Fibroblast of skin of back (primary cell): Measurements from ENCODE around the gene SSBP4. TPM values are rescaled to one million over a fixed set of nuclear protein-coding genes. Genes with fewer than 3 reads are reported as not detected.
"Not testable (repeated sequence)": the region's sequence is repeated elsewhere in the genome, so short reads cannot be mapped to it uniquely, and the experiment has no call there.

ENCODE experiments used
- DNase-seq: peaks from one replicate; pipeline ENCODE4 v3.0.0-alpha.2; 2013
- polyA plus RNA-seq, 2 experiments: library from polyadenylated mRNA; unstranded; fragments of 120-200 nt; gene quantifications; one replicate each; pipeline ENCODE4 v1.2.1, GENCODE V29; 2013; ENCODE audit not compliant: insufficient read length in 2 of 2

The SSBP4 gene
- 110 TPM for polyA plus RNA-seq (2013, experiment 1 of 2; ENCODE audit: insufficient read length)
- polyA plus RNA-seq (2013, experiment 2 of 2; ENCODE audit: insufficient read length): 80.9 TPM

DNA sequence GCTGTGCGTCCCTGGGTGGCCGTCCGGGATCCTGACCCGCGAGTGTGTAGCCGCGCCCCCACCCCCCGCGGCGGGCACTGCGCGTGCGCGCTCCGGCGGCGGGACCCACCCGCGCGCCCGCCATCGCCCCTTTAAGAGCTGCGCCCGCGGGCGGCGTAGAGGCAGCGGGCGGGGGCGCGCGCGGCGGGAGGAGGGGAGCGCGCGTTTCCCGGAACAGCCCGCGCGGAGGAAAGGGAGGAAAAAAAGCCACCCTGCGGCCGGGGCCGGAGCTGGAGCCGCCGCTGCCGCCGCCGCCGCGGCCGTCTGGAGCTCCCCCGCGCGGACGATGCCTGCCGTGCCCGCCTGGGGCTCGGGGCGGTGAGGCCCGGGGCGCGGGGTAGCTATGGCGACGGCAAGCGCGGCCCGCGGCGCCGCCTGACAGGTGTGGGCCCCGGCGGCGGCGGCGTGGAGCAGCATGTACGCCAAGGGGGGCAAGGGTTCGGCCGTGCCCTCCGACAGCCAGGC is at the start of gene SSBP4:
SSBP4 (plus strand) TSS at position 204 of the 504 bp plus-strand sequence; CDS start at position 455, 251 bp downstream.
- DNase-seq: peak; percentile 82

DNA sequence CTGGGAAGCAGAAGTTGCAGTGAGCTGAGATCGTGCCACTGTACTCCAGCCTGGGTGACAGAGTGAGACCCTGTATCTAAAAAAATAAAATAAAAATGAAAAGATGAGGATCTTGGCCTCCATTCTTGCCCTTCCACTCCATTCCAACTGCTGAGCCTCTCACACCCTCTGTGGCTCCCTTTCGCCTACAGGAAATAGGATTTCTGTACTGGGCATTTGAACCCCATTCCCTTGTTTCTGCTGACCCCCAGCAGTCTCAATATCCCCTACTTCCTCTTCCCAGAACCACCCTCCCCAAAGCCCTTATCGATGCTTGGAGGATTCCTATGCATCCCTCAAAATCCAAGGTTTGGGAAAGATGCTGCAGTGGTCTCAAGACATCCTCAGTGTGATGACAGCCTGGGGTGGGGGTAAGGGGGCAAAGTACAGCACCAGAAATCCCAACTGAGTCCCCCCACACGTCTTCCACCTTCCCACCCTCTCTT is 45.7 kb upstream of the SSBP4 start:
- no peak for DNase-seq

DNA sequence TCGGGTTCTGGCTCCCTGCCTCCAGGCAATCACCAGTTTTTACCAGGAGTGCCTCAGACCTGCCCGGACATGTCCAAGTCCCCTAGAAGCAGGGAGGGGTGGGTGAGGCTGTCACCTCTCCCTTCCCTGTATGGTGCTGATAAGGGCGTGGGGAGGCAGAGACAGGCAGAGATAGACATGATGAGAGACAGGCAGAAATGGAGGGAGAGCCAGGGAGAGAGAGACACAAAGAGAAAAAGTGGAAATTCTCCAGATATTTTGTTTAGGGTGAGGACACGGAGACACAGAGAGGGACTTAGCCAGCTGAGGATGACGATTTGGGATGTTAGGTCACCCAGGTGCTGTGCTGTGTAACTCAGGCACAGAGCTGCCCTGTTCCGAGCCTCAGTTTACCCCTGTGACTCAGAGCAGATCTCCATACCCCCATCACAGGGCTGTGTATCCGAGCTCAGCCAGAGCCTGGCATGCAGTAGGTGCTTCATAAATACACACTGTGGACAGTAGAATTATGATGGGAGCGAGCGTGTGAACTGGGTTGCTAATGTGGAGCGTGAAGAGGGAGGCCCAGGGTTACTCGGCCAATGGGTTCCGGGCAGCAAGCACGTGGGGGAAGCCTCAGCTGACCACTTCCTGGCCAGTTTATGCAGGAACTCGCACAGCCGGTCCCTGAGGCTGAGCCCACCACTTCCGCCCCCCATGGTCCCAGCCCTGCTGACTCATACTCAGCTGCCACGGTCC is 45.1 kb upstream of the SSBP4 start:
- peak; percentile 96 for DNase-seq

DNA sequence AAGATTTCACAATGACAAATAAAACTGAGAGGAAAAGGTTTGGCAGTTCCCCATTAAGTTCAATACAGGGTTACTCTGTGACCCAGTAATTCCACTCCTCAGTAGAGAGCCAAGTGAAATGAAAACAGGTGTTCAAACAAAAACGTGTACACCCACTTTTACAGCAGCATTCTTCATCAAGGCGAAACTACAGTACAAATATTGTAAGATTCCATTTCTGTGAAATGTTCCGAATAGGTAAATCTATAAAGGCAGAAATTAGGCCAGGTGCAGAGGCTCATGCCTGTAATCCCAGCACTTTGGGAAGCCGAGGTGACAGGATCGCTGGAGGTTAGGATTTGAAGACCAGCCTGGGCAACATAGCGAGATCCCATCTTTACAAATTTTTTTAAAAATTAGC is 42.2 kb upstream of the SSBP4 start:
- DNase-seq: no peak

DNA sequence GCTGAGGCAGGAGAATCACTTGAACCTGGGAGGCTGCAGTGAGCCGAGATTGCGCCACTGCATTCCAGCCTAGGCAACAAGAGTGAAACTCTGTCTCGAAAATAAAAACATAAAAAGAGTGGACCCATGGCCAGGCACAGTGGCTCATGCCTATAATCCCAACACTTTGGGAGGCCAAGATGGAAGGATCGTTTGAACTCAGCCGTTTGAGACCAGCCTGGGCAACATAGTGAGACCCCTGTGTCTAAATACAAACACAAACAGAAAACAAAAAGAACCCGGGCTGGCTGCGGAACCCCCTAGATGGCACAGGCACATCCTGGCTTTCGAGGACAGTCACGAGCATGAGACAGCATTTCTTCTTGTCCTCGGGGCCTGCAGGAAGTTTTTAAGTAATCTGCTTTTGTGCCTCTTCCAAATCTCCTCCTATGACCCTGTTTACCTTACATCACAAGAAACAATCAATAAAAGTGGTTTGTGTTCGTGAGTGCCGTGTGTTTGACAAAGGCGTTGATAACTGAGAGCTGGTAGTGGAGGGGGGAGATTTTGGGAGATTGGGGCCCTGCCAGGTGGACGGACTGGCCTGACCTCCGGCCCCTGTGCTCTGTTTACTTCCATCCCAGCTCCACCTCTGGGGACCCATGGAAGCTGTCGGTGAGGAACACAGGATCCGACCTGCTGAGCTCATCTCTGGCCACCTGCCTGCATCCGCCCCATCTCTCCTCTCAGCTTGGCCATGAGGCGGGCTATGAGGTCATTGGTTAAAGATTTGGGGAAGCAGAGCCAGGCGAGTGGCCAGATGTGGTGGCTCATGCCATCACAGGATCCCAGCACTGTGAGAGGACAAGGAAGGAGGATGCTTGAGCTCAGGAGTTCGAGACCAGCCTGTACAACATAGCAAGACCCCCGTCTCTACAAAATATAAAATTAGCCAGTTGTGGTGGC is 39.1 kb upstream of the SSBP4 start:
- peak; percentile 59 for DNase-seq

DNA sequence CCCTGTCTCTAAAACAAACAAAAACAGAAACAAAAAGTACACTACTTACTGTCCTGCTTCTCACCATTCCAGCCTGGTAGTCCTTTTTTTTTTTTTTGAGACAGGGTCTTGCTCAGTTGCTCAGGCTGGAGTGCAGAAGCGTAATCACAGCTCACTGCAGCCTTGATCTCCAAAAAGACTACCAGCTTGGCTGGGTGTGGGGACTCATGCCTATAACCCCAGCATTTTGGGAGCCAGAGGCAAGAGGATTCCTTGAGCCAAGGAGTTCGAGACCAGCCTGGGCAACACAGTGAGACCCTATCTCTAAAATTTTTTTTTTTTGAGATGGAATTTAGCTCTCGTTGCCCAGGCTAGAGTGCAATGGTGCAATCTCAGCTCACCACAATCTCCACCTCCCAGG is 38.4 kb upstream of the SSBP4 start:
- DNase-seq: no peak

DNA sequence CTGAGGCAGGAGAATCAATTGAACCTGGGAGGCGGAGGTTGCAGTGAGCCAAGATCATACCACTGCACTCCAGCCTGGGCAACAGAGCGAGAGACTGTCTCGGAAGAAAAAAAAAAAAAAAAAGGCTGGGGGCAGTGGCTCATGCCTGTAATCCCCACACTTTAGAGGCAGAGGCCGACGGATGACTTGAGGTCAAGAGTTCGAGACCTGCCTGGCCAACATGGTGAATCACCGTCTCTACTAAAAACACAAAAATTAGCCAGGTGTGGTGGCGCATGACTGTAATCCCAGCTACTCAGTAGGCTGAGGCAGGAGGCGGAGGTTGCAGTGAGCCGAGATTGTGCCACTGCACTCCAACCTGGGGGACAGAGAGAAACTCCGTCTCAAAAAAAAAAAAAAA is 35.6 kb upstream of the SSBP4 start:
- DNase-seq: not testable (repeated sequence)

DNA sequence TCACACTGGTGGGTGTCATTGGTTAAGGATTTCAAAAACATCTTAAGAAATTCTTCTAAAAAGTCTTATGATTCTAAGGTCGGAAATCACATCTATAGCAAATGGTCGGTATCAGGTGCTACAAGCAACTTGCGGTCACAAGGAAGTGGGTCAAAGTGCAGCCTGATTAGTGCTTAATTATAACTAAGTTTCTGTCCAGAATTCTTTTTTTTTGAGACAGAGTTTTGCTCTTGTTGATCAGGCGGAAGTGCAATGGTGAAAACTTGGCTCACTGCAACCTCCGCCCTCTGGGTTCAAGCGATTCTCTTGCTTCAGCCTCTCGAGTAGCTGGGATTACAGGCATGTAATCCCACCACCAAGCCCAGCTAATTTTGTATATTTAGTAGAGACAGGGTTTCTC is 34.4 kb upstream of the SSBP4 start:
- DNase-seq: no peak

DNA sequence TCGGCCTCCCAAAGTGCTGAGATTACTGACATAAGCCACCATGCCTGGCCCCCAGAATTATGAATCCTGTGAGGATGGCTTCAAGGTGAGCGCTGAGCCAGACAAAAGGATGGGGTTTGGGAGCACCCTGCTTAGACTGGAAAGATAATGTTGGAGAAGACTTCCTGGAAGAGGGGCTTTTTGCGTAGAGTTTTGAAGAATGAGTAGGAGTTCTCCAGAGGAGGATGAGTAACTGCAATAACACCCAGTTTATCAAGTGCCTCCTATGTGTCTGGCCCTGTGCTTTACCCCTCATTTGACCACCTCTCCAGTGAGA is 33.9 kb upstream of the SSBP4 start:
- no peak for DNase-seq

DNA sequence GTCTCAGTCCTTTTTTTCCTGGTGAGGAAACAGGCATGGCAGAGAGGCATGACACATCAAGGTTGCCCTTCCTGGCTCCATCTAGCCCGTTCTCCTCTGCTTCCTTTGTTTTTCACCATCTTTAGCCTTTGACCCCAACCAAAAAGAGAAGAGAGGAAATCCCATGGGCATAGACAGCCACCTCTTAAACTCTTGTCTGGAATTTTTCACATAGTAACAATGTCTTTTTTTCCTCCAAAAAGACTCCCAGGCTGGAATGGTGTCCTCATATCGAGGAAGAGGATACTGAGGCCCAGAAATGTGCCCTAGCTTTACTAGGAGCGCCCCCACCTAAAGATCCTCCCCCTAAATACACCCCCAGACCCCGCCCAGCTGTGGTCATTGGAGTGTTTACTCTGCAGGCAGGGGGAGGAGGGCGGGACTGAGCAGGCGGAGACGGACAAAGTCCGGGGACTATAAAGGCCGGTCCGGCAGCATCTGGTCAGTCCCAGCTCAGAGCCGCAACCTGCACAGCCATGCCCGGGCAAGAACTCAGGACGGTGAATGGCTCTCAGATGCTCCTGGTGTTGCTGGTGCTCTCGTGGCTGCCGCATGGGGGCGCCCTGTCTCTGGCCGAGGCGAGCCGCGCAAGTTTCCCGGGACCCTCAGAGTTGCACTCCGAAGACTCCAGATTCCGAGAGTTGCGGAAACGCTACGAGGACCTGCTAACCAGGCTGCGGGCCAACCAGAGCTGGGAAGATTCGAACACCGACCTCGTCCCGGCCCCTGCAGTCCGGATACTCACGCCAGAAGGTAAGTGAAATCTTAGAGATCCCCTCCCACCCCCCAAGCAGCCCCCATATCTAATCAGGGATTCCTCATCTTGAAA is 33.3 kb upstream of the SSBP4 start, which contains the start of gene GDF15:
GDF15 (plus strand) TSS at position 484 of the 868 bp plus-strand sequence; CDS start at position 516, 32 bp downstream.
- peak; percentile 43 for DNase-seq

DNA sequence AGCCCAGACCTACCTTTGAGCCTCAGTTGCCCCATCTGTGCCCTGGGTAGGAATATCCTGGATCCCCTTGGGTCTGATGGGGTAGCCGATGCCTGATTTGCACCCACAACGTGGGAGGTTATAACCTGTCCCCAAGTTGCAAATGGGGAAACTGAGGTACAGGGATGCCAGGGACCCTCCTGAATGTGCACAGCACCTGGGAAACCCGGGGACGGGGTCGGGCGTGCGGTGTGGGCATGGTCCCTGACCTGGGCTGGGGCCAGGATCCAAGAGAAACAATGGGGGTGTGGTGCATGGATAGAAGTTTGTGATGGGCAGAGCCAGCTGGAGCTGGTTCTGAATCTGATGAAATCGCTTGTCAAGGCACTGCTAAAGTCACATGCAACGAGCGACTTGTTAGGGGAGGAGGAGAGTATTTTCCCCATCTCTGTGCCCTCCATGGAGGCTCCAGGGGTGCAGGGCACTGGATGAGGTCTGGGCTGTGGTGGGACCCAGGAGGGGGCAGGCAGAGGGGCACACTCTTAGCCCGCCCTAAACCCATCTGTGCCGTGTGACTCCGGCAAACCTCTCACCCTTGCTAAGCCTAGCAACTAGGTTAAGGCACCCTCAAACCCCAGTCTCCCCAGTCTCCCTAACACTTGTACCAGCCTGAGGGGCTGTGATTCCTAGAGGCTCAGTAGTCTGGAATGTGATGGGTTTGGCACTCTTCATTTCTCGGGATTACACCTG is 32.5 kb upstream of the SSBP4 start:
- peak; percentile 56 for DNase-seq

DNA sequence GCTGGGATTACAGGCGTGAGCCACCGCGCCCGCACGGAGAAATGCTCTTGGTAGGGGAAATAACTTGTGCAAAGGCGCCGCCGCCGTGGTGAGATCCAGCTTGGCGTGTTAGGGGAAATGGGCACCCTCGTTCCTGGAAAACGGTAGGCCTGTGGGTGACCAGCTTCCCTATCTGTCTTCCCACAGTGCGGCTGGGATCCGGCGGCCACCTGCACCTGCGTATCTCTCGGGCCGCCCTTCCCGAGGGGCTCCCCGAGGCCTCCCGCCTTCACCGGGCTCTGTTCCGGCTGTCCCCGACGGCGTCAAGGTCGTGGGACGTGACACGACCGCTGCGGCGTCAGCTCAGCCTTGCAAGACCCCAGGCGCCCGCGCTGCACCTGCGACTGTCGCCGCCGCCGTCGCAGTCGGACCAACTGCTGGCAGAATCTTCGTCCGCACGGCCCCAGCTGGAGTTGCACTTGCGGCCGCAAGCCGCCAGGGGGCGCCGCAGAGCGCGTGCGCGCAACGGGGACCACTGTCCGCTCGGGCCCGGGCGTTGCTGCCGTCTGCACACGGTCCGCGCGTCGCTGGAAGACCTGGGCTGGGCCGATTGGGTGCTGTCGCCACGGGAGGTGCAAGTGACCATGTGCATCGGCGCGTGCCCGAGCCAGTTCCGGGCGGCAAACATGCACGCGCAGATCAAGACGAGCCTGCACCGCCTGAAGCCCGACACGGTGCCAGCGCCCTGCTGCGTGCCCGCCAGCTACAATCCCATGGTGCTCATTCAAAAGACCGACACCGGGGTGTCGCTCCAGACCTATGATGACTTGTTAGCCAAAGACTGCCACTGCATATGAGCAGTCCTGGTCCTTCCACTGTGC is 30.9 kb upstream of the SSBP4 start:
- peak; percentile 66 for DNase-seq

DNA sequence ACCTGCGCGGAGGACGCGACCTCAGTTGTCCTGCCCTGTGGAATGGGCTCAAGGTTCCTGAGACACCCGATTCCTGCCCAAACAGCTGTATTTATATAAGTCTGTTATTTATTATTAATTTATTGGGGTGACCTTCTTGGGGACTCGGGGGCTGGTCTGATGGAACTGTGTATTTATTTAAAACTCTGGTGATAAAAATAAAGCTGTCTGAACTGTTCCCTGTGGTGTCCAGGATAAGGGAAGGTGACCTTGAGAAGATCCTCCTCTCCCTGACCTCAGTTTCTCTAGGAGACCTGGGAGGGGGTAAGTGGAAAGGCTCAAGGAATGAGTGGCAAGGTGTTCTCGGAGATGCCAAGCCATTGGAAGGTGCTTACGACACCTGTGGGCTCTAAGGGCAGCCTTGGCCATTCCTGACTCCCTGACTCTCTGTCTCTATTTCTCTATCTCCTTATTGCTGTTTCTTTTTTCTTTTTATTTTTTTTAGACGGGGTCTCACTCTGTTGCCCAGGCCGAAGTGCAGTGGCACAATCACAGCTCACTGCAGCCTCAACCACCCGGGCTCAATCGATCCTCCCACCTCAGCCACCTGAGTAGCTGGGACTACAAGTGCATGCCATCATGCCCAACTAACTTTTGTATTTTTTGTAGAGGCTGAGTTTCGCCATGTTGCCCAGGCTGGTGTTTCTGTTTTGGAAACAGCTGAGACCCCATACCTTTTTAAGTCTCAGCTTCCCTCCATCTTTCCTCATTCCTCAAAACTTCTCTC is 30.1 kb upstream of the SSBP4 start:
- DNase-seq: no peak

DNA sequence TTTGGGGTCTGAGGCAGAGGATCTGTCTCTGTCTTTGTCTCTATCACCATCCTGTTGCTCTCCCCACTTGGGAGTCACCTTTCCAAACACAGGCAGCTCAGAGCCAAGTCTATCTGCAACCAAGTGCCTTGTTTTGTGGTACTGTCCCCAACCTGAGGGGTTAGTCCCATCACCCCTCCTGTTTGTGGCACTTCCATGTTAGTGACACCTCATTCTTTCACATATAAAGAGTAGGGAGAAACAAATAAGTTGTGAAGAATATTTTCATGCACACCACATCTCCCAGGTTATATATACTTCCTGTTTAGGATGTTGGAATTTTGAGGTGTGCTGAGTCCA is 29.5 kb upstream of the SSBP4 start:
- no peak for DNase-seq

DNA sequence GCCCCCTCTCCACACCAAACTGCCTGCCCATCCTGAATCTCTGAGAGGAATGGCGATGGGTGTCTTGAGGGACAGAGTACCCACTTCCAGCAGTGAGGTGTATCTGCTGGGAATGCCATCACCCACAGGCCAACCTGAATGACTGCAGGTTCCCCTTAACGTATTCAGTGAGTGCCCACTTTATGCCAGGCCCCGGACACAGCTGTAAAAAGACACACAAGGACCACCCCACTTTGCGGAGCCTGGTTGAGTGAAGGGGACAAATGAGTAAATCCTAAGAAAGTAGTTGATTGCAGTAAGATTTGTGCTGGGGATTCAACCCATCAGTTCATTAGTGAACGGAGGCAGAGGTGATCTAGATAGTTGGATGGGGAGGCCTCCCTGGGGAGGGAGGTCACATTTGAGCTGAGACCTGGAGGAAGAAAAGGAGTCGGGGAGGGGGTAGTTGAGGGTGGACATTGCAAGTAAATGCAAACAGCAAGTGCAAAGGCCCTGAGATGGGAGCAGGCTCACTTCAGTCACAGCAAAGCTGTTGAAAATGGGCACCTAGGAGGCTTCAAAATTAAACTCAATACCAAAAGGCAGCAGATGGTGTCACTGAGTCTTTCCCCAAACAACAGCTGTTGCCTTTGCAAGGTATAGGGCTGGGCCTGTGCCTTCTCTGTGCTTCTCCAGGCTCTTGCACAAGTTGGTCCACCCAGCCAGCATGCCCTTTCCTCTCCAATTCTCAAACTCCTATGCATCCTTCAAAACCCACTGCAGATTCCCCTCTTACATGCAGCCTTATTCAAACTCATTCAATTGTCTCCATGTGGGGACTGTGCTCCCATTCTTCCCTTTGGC is 28.9 kb upstream of the SSBP4 start:
- no peak for DNase-seq

DNA sequence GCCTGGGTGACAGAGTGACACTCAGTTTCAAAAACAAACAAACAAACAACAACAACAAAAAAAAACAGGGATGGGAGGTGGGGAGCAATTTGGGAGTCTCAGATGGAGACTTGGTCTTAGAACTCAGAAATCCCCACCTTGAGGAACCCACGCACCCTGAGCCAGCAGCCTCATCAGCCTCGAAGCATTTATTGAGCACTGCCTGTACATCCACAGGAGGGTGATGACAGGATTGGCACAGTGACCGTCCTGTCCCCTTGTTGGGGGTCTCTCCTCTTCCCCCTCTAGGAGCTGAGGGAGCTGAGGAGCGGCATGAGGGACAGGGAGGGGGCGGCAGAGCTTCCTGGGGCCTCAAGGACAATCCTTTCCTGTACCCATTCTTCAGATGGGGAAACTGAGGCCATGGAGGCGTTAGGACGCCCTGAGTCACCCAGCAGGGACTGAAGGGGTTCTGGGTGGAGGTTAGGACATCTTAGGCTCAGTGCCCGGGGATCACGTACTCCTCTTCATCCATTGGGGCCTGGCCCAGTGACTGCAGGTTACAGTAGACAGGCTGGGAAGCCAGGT is 27.6 kb upstream of the SSBP4 start:
- no peak for DNase-seq

DNA sequence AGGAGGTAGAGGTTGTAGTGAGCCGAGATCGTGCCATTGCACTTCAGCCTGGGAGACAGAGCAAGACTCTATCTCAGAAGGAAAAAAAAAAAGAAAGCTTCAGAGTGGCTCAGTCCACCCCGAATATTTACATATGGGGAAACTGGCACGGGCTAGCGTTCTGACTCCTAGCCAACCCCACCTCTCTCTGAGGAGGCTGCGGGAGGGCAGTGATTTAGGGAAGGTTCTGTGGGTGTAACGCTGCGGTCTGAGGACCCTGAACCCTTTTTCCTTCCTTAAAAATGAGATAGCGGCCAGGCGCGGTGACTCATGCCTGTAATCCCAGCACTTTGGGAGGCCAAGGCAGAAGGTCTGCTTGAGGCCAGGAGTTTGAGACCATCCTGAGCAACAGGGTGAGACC is 26.8 kb upstream of the SSBP4 start:
- DNase-seq: no peak

DNA sequence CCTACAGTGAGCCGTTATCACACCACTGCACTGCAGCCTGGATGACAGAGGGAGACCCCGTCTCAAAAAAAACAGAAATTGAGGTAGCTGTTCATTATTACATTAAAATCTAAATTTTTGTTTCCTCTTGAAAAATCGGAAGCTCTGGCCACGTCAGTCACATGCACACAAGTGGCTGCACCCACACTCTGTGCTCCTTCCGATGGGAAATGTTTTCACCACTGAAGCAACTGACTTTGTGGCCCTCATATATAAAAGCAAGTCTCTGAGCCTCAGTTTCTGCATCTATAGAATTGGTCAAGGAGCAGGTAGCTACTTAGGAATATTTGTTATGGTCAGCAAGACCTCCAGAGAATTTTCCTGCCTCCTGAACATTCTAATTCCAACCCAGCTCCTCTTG is 26.3 kb upstream of the SSBP4 start:
- DNase-seq: no peak
